HG03378 (cell line): ENCODE measurements around the gene LUC7L.
"Not testable (repeated sequence)": the region's sequence is repeated elsewhere in the genome, so short reads cannot be mapped to it uniquely, and the experiment has no call there.

Source experiments
- ATAC-seq: cut with Tn5 transposase; IDR thresholded peaks from one replicate; pipeline ENCODE4 v1.9.1; 2021; ENCODE audit warnings: mild to moderate bottlenecking, moderate library complexity; ENCODE audit not compliant: unreplicated experiment

The LUC7L gene, protein sequence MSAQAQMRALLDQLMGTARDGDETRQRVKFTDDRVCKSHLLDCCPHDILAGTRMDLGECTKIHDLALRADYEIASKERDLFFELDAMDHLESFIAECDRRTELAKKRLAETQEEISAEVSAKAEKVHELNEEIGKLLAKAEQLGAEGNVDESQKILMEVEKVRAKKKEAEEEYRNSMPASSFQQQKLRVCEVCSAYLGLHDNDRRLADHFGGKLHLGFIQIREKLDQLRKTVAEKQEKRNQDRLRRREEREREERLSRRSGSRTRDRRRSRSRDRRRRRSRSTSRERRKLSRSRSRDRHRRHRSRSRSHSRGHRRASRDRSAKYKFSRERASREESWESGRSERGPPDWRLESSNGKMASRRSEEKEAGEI

DNA sequence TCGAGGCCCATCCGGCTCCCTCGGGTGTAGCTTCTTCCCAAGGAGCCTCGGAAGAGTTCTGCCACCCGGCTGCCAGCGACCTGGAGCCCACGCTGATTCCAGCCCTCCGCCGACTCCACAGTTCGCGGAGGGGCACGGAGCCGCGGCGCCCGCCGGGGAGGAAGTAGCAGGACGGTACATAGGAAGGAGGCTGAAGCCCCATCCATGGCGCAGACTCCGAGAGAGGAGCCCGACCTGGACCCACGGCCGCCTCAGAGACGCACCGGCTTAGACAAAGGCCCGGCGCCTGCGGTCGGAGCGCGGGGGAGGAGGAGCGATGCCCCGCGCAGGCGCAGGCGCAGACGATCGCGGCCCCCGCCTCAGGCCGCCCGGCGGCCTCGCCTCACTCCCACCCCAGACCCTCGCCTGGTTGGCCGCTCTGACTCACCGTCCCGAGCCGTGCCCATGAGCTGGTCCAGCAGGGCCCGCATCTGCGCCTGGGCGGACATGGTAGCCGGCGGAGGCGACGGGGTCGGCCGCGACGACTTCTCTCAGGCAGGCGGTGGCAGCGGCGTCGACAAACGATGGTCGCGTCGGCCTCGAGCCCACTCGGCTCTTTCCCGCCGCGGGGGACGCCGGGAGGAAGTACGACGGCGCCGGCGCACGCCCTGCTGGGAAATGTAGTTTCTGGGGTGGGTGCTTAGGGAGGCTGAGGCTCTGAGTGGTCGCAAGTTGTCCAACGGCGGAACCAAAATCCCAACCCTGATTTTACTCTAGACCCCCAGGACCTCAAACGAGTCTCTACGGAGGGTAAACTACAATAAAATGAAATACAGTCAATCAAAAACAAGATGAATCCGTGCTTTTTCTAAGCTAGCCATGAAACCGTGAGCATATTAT lies at the start of gene LUC7L:
Gene LUC7L (minus strand): TSS at position 598 of the 879 bp plus-strand sequence. CDS start 110 bp downstream, at position 488.
- ATAC-seq: peak; percentile 60

DNA sequence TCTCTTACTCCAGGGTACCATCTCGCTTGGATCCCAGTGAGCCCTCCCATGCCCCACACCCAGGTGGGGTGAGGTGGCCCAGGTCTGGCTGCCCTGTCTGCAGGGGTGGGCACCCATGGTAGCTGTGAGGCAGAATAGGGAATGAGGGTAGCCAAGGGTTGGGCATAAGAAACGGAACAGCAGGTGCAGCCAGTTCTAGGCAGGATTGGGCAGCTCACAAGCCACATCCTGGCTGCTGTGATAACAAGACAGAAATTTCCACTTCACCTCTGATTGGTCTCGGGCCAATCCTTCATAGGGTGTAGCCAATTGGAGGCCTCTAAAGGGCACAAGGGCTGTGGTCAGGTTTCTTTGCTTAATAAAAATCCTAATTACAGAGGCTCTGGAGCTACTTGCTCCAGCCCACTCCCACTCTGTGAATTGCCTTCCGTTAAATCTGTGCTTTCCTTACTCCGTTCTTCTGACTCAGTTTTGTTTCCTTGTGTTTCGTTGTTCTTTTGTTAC lies 49.7 kb upstream of the LUC7L start:
- no peak for ATAC-seq

DNA sequence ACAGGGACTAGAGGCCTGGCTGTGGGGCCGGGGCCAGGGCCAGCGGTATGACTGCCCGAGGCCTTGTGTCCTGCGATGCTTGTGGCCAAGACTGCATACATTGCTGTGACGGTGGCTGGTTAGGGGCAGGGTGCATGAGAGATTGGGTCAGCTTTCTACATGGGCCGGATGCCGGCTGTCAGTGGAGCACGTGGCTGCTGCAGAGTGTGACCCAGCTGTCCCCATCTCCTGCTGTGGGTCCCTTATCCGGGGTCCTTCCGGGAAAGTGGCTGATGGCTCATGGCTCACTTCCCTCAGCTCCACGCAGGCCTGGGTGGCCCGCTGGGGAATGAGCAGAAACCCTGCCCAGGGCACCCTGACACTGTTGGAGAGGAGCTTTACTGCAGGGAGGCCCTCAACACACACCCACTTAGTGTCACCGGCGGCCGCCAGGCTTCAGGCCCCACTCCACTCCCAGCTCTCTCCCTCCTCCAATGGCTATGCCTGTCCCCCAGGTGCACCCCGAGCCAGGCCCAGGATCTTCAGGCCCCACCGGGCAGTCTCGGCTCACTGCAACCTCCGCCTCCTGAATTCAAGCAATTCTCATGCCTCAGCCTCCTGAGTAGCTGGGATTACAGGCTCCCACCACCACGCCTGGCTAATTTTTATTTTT lies 47.3 kb upstream of the LUC7L start:
- no peak for ATAC-seq

DNA sequence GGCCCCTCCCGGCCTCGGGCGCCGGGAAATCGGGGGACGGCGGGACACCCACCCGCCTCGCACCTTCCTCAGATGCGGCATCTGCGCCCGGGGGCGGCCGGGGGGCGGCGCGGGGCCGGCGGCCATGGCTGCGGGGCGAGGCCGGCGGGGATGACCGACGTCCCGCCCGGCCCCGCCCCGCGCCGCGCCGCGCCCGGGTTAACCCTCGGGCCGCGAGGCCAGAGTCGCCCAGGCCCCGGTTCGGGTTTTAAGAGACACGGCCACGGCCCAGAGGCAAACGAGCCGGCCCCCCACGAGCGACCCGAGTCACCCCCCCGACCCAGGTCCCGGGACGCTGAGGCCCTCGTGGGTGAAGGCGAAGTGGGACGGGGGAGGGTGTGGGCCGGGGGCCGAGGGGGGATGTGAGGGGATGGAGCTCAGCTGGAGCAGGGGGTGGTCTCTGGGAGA lies 46.6 kb upstream of the LUC7L start, which contains the start of gene RGS11:
Gene RGS11 (minus strand): TSS at position 159 of the 447 bp plus-strand sequence. CDS start 33 bp downstream, at position 126.
- ATAC-seq: no peak

DNA sequence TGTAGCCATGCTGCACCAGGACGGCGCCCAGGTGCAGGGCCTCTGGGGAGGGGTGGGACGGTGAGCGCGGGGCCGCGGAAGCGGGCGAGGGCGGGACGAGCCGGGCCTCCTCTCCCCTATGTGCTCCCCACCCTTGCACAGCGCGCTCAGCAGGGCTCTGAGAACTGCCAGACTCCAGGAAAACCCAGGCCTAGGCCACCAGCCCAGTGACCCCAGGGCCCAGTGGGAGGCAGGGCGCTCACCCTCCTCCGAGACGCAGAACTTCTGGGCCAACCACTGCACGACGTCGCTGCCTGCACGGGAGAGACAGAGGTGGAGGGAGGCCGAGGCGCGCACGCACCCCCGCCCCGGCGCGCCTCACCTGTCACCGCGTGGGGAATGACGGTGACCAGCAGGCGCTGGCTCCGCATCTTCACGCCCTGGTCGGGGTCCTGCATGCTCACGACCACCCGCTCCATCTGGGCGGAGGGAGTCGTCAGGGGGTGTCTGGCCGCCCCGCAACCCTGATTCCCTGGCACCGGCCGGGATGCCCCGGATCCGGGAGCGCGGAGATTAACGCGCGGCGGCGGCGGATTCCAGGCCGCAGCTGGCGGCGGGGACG lies 45.9 kb upstream of the LUC7L start:
- no peak for ATAC-seq

DNA sequence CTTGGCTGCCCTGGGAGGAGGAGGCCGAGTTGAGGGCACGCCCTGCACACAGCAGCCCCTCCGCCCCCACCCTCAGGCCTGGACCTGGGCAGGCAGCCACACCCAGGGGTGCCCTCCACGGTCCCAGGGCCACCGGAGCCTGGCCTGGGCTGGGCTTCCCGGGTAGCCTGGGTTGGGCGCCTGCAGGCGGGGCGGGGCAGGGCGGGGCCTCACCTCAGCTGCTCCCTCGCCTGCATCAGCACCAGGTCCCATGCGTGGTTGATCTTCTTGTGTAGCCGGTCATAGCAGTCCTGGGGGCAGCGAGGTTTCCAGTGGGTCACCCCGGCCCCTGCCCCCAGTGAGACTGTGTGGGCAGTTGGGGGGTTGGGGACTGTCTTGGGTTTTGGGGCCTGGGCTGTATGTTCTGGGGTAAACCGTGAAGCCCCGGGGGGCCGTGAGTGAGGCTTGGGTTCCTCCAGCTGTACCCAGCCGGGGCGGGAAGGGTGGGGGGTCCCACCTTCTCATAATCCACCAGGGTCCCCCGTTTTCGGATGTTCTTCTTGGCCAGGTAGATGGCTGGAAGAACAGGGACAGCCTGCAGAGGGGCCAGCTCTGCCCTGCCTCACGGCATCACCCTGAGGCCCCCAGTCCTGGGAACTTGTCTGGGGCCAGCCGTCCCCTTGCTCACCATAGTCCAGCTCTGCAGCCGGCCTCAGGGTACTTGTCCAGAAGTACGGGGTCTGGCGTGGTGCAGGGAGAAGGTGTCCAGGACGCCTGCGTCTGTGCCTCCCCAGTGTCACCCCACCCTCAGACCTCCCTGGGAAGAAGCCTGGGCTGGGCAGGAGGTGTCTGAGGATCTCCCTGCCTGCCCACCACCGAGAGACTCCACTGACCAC lies 44.5 kb upstream of the LUC7L start:
- no peak for ATAC-seq

DNA sequence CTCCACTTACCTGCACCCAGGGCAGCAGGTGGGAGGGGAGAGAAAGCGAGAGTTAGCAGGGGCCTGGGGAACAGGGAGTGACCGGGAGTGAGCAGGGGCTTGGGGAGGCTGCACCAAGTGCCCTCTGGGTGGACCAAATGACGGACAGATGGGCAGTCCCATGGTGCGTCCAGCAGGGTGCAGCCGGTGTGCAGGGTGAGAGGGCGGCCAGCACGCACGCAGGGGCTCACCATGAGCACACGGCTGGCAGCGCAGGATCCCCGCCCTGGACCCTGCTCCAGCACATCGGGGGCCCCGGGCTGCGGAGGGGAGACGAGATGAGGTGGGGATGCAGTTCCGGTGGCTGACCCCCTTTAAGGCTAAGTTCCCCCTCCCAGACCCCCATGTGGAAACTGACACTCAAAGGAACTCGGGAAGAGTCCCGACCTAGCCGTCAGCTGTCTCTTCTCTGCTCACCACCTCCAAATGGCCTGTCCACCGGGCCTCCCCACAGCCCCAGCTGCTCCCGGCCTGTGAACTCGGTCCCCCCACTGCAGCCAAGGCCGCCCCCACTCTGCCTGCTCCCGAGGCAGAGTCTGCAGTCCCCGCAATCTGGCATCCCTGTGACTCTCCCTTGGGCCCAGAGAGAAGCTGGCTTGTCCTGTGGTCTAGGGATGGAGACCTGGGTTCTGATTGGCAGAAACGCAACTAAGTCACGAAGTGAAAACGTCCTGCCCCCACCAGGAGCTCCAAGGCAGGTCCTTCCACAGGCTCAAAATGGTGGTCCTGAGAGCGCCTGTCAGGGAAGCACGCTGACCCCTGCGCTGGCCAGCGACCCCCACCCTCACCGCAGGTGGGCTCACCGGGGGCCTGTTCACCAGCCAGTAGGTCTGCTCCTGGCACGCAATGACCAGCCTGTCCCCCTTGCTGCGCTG lies 43.6 kb upstream of the LUC7L start:
- ATAC-seq: no peak

DNA sequence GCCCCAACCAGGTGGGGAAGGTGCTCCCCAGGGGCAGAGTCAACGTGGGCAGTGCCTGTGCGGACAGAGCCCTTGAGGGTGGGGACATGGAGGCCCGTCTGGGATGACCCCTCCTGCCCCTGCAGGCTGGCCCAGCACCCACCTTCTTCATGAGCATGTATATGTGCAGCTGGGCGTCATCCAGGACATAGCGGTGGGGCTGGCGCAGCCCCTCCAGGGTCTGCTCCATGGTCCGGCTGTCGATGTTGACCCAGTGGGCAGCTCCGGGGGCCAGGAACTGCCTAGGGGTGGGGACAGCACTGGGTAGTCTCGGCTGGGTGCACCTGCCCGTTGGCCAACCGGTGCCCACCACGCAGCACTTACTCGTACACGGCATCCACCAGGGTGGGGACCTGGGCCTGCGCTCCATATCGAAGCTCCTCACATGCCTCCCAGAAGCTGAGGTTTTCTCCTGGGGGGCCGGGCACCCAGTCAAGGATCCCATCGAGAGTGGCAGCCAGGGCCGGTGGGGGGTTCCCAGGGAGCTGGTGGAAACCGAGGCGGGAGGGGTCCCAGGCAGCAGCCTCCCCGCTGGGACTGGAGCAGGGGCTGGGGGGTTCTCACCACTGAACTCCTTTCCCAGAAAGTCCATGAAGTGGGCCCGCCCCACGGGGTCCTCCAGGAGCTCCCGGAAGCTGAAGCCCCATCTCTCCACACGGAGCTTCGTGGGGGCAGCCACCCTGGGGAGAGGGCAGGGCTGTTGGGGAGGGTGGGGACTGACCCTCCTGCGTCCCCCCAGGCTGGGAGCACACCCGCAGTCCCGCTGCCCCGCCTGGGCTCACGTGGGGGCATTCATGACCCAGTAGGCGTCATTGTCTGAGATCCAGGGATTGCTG lies 41.4 kb upstream of the LUC7L start:
- ATAC-seq: no peak

DNA sequence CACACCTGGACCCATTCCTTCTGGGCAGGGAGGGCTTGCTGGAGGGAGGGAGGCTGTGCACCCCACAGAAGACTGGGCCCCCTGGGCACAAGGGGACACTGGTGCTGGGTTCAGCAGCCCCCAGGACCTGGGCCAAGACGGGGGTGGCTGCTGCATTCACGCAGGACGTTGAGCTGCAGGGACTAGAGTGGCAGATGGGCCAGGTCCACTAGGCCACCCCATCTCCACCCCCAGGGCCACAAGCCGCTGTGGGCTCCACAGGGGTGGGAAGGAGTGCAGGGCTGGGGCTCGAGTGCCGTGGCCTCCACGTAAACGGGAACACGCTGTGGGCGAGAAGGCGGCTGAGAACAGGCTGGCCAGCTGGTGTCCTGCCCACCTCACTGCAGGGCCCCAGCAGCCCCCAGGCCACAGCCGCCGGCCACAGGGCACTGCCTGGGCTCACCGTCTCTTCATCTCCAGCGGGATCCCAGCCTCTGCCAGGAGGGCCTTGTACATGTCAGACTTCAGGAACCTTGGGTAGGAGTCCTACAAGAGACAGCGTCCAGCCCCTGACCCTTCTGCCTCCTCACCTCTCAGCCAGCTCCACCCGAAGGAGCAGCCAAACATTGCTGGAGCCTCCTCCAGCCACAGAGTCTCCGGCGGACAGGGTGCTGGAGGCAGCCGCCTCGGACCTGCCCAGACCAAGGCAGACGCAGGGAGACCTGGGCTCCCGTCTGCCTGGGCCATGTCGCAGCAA lies 40.0 kb upstream of the LUC7L start:
- ATAC-seq: no peak

DNA sequence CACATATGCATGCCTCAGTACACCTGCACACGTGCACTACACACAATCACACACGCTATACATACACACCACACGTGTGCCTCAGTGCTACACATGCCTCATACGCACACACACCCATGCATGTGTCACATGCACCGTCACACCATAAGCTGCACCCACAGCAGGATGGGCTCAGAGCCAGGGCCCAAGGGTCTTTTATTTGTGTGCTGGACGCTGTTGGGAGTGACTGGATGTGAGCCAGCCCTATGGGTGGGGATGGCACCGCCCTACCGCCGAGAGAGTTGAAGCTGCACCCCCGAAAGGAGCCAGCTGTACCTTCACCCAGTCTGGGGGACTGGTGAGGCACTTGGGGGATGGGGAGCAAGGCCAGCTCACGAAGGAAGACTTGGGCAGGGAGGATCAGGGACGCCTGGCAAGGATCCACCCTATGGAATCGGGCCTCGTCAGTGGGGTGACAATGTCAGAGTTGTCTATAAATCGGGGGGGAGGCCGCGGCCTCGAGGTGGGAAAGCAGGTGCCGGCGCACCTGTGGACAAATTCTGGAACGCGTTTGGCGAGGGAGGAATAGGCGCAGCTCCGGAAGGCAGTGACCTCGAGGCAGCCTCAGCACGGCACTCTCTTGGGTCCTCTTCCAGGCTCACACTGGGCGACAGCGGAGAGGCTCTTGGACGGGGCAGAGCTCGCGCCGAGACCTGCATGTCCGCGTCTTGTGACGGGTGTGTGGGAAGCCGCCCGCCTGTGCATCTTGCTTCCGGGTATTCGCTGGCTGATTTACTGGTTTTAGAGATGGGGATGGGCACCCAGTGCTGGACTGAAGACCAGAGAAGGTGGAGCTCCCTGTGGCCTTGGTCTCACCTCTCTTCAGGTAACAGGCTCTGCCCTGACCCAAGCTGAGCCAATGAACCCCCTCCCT lies 39.1 kb upstream of the LUC7L start:
- no peak for ATAC-seq

DNA sequence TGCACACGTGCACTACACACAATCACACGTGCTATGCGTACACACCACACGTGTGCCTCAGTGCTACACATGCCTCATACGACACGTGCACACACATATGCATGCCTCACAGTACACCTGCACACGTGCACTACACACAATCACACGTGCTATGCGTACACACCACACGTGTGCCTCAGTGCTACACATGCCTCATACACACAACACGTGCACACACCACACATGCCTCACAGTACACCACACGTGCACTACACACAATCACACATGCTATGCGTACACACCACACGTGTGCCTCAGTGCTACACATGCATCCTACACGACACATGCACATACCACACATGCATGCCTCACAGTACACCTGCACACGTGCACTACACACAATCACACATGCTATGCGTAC lies 38.3 kb upstream of the LUC7L start:
- ATAC-seq: not testable (repeated sequence)

DNA sequence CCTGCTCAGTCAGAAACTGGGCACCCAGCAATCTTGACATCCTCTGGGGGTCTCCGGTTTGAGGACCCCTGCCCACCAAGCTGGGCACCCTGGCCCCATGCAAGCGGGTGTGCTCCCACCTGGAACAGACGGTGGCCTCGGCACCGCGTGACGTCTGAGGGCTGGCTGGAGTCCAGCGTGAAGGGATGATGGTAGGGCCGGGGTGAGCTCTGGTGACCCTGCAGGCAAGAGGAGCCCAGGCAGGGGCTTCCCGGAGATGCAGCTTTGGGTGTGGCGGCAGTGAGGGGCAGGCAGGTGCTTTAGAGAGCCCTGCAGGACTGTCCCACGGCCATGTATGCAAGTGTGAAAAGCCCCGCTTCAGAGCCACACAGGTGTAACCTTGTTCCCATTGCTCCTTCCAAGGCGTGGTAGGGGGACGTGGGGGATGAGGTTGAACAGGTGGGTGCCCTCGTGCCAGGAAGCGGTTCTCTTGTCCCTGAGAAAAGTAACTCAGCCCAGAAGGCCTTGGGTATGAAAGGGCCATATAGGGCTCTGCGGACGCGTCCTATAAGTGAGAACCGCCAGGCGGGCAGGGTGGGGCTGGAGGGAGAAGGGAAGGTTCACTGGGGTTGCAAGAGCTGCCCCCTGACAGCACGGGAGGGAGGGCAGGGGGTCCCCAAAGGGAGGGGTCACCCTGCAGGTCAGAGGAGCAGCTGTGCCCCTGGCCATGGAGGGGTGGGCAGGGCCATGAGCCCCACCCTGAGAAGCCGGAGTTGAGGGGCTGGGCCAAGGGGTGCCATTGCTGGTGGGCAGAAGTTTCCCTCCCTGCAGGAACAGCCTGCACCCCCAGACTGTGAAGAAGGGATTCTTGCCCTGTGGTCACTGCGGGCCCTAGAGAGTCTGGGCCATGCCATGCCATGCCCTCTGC lies 37.3 kb upstream of the LUC7L start:
- ATAC-seq: no peak

DNA sequence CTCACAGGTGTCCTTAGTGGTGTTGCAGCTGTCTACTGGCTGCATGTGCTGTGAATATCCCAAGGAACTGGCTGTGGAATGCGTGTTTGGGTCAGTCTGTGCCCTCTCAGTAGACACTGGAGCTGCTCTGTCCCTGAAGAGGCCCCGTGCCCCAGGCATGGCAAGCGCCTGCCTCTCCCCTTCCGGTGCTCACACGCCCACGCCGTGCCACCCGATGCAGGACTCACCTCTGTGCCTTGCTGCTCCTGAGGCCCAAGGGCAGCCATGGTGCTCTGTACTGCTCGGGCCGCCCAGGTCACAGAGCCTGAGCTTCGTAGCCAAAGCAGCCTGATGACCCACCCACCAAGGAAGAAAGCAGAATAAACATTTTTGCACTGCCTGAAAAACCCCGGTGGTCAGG lies 36.5 kb upstream of the LUC7L start:
- no peak for ATAC-seq

DNA sequence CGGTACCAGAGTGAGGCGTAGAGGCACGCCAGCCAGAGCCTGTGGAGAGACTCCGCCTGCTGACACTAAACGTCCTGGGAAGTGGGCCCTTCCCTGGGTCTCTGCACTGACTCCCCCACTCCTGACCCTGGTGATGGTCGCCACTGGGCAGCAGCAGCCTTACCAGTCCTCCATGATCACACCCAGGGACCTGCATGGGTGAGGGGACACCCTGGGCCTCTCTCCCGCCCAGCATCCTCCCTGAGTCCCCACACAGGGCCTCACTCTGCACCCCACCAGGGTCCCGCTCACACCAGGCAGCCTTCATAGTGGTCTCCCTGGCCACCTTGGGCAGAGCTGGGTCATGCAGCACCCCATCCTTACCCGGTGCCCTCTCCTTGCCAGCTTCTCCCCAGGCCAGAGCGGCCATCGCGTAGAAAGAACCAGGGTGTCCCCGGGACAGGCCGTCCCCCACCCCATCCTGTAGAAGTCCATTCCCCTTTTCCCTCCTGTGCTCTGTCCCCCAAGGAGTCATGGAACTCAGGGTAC lies 35.8 kb upstream of the LUC7L start:
- ATAC-seq: no peak
